Smooth muscle cell (in vitro differentiated cells): ENCODE results near the gene TMEM250. TPM values are rescaled to one million over a fixed set of nuclear protein-coding genes. Genes with fewer than 3 reads are reported as not detected.

Source experiments
- DNase-seq: peaks from one replicate; lab custom pipeline; 2025; ENCODE audit not compliant: unreplicated experiment; lab: John Stamatoyannopoulos, UW
- H2AFZ ChIP-seq: fragments of 200-600 bp; sonication (generic); 2 replicates; pipeline ENCODE4 v1.6.0; 2016; ENCODE audit warnings: antibody characterized with exemption, low read depth, mild to moderate bottlenecking
- H3F3A ChIP-seq: fragments of 200-600 bp; sonication (generic); 2 replicates; pipeline ENCODE4 v1.6.0; 2017; ENCODE audit warnings: antibody characterized with exemption, low read depth
- H3K27ac ChIP-seq: fragments of 200-600 bp; sonication (generic); 2 replicates; pipeline ENCODE4 v1.5.1; 2016; ENCODE audit warnings: low read depth, mild to moderate bottlenecking
- H3K27me3 ChIP-seq: fragments of 200-600 bp; sonication (generic); 2 replicates; pipeline ENCODE4 v1.6.1; 2016; ENCODE audit warnings: low read depth, mild to moderate bottlenecking
- H3K36me3 ChIP-seq: fragments of 200-600 bp; sonication (generic); 2 replicates; pipeline ENCODE4 v1.5.1; 2016; ENCODE audit warnings: low read depth
- H3K4me1 ChIP-seq: fragments of 200-600 bp; sonication (generic); 2 replicates; pipeline ENCODE4 v1.5.1; 2016; ENCODE audit warnings: low read depth
- H3K4me2 ChIP-seq: fragments of 200-600 bp; sonication (generic); 2 replicates; pipeline ENCODE4 v1.6.0; 2016; ENCODE audit warnings: mild to moderate bottlenecking
- H3K4me3 ChIP-seq: fragments of 200-600 bp; sonication (generic); 2 replicates; pipeline ENCODE4 v1.5.1; 2016; ENCODE audit warnings: mild to moderate bottlenecking
- H3K79me2 ChIP-seq: fragments of 200-600 bp; sonication (generic); 2 replicates; pipeline ENCODE4 v1.6.0; 2016; ENCODE audit warnings: low read depth, mild to moderate bottlenecking
- H3K9ac ChIP-seq: fragments of 200-600 bp; sonication (generic); 2 replicates; pipeline ENCODE4 v1.6.0; 2016; ENCODE audit warnings: low read depth
- H3K9me3 ChIP-seq: fragments of 200-600 bp; sonication (generic); replicated peaks from 2 replicates; pipeline ENCODE4 v1.5.1; 2016; ENCODE audit warnings: low read depth
- H4K20me1 ChIP-seq: fragments of 200-600 bp; sonication (generic); 2 replicates; pipeline ENCODE4 v1.6.0; 2016; ENCODE audit warnings: low read depth
- WGBS: methylation state at CpG from one replicate; pipeline ENCODE4 v1.1.7; 2016; ENCODE audit warnings: low lambda C conversion rate; 5-methylcytosine and 5-hydroxymethylcytosine counted together
- polyA plus RNA-seq: library from polyadenylated mRNA; unstranded; fragments of >200 nt; fragmentation: Nextera tagmentation; extraction: Ambion mirVana; gene quantifications from 2 replicates; pipeline ENCODE4 v1.2.1, GENCODE V29; 2016
- total RNA-seq: library from RNA; depleted of rRNA; stranded (reverse); fragments of >200 nt; gene quantifications from 2 replicates; pipeline ENCODE4 v1.2.3, GENCODE V29; 2014
- TF ChIP-seq, protein P1 (sequence below): fragments of 200-600 bp; sonication (generic); IDR thresholded peaks from 2 replicates; pipeline ENCODE4 v1.5.1; 2017; ENCODE audit warnings: borderline replicate concordance, mild to moderate bottlenecking, antibody characterized with exemption; ENCODE audit not compliant: insufficient read depth, poor library complexity, severe bottlenecking

Gene TMEM250
- total and polyA plus RNA-seq, 2 experiments from 2014 or later, result 26.7 to 38.2 TPM

- no peak overlapping the region for H3K4me2 ChIP-seq
- no peaks in the 10 kb centered on the region for H3K79me2 ChIP-seq
- H3K9me3 ChIP-seq, result no peaks in the 10 kb centered on the region
- no peak overlapping the region for H3K9ac ChIP-seq
- no peaks in the 10 kb centered on the region for H4K20me1 ChIP-seq
- peaks cover 6% of the 10 kb centered on the region for H3K4me1 ChIP-seq
- H3K36me3 ChIP-seq, result no peaks in the 10 kb centered on the region
- H2AFZ ChIP-seq, result no peak overlapping the region
- no peak for DNase-seq
- H3K27ac ChIP-seq, result no peak overlapping the region
- TF ChIP-seq, protein P1, sequence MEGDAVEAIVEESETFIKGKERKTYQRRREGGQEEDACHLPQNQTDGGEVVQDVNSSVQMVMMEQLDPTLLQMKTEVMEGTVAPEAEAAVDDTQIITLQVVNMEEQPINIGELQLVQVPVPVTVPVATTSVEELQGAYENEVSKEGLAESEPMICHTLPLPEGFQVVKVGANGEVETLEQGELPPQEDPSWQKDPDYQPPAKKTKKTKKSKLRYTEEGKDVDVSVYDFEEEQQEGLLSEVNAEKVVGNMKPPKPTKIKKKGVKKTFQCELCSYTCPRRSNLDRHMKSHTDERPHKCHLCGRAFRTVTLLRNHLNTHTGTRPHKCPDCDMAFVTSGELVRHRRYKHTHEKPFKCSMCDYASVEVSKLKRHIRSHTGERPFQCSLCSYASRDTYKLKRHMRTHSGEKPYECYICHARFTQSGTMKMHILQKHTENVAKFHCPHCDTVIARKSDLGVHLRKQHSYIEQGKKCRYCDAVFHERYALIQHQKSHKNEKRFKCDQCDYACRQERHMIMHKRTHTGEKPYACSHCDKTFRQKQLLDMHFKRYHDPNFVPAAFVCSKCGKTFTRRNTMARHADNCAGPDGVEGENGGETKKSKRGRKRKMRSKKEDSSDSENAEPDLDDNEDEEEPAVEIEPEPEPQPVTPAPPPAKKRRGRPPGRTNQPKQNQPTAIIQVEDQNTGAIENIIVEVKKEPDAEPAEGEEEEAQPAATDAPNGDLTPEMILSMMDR, result no peak
- no peaks in the 10 kb centered on the region for H3F3A ChIP-seq
- WGBS, result 86% methylated on average over 27 of the region's 27 CpGs
- peaks cover 17% of the 10 kb centered on the region for H3K27me3 ChIP-seq
- H3K4me3 ChIP-seq, result no peak overlapping the region
Measured at GRCh38 chr9:136137321-136138265, 18.9 kb upstream of the TMEM250 start.

DNA sequence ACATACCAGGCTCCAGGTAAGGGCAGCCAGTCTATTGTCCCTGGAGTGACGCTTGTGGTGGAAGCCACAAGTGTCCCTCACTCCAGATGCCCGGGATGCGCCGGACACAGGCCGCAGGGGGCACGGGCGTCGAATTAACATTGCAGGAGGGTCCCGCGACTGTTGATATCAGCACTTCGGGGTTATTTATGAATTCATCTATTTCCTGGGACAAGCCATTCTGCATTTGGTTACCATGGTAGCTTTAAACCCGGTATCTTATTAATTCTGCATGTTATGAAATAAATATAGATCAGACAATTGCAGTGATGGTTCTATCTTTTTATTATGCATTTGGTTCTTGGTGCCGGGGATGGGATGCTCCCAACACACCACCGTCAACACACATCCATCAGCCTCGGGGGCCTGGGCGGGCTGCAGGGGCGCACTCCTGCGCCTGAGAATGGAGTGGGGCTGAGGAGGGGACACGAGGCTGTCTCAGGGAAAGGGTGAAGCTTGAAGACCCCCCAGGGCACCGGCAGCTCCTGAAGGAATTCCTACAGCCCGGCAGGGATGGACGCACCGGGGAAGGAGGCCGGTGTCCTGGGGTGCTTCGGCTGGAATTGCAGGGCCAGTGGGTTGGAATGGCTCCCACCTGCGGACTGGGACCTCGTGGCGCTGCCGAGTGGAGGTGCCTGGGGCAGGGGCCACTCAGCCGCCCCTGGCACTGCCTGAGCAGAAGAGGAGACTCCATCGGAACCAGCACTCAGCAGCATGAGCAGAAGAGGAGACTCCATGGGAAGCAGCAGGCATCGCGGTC, 17.7 kb upstream of the TMEM250 start:
- no peak overlapping the region for H3K4me2 ChIP-seq
- WGBS, result 91% methylated on average over 33 of the region's 33 CpGs
- H3K4me3 ChIP-seq, result no peak overlapping the region
- H2AFZ ChIP-seq, result no peak overlapping the region
- DNase-seq, result no peak
- H3F3A ChIP-seq, result peaks cover 5% of the 10 kb centered on the region
- H3K27ac ChIP-seq, result no peak overlapping the region
- H4K20me1 ChIP-seq, result no peaks in the 10 kb centered on the region
- TF ChIP-seq, protein P1, result no peak
- peaks cover 17% of the 10 kb centered on the region for H3K27me3 ChIP-seq
- no peaks in the 10 kb centered on the region for H3K36me3 ChIP-seq
- H3K9me3 ChIP-seq, result no peaks in the 10 kb centered on the region
- H3K9ac ChIP-seq, result no peak overlapping the region
- no peaks in the 10 kb centered on the region for H3K79me2 ChIP-seq
- H3K4me1 ChIP-seq, result peaks cover 6% of the 10 kb centered on the region

- peaks cover 17% of the 10 kb centered on the region for H3K27me3 ChIP-seq
- H2AFZ ChIP-seq, result no peak overlapping the region
- 78% methylated on average over 18 of the region's 18 CpGs for WGBS
- no peak overlapping the region for H3K4me2 ChIP-seq
- no peak overlapping the region for H3K4me3 ChIP-seq
- peaks cover 5% of the 10 kb centered on the region for H3F3A ChIP-seq
- no peak overlapping the region for H3K9ac ChIP-seq
- no peak overlapping the region for H3K27ac ChIP-seq
- TF ChIP-seq, protein P1, result no peak
- no peaks in the 10 kb centered on the region for H3K9me3 ChIP-seq
- no peak for DNase-seq
- no peaks in the 10 kb centered on the region for H3K79me2 ChIP-seq
- H3K36me3 ChIP-seq, result no peaks in the 10 kb centered on the region
- H3K4me1 ChIP-seq, result peaks cover 6% of the 10 kb centered on the region
- no peaks in the 10 kb centered on the region for H4K20me1 ChIP-seq
Measured at GRCh38 chr9:136135326-136136126, 16.9 kb upstream of the TMEM250 start.
